Measurements from ENCODE around the gene KIFBP.
"Not testable (repeated sequence)": the region's sequence is repeated elsewhere in the genome, so short reads cannot be mapped to it uniquely, and the experiment has no call there.

KIFBP gene

GRCh38 chr10:69010151-69010640 lies 21.6 kb downstream of the KIFBP start:
- no peak overlapping the region for H3K27ac ChIP-seq (ENCODE audit: insufficient read depth in 1 of 2, low read depth in 1 of 2, low read length in 2 of 2, poor library complexity in 1 of 2, severe bottlenecking in 2 of 2)
- no peaks in the 10 kb centered on the region for H3K27me3 ChIP-seq (replicated peaks in 2 of 5; ENCODE audit: control insufficient read depth in 4 of 5, insufficient read depth in 5 of 5, low read length in 4 of 5)
- H3K4me1 ChIP-seq (ENCODE audit: control extremely low read depth in 1 of 4, control insufficient read depth in 4 of 4, insufficient read depth in 4 of 4, low read length in 3 of 4) = peaks cover 0 to 8% (median 1%) of the 10 kb centered on the region in 4 experiments
- no peak overlapping the region for H3K4me3 ChIP-seq (ENCODE audit: control insufficient read depth in 1 of 7, extremely low read depth in 1 of 7, insufficient read depth in 4 of 7, low read depth in 2 of 7, low read length in 6 of 7)
- peaks cover 14 to 51% (median 34%) of the 10 kb centered on the region in 4 experiments for H3K36me3 ChIP-seq (ENCODE audit: control insufficient read depth in 4 of 4, insufficient read depth in 4 of 4, low read length in 3 of 4)
- CTCF ChIA-PET = interaction anchor here (0.8 to 1.6 kb wide), 6 partner anchors 11 to 85 kb away, joined by 3 to 6 read pairs (median 4); no protein-coding TSS in a partner anchor
- H3K9me3 ChIP-seq (ENCODE audit: control extremely low read depth in 1 of 5, control insufficient read depth in 4 of 5, insufficient read depth in 2 of 5, low read depth in 1 of 5, low read length in 4 of 5) = no peaks in the 10 kb centered on the region
- POLR2A ChIA-PET = no interaction called here
- DNase-seq = no peak
- WGBS (ENCODE audit: insufficient coverage) = no CpG with 5 or more reads among the region's 1 CpG

DNA sequence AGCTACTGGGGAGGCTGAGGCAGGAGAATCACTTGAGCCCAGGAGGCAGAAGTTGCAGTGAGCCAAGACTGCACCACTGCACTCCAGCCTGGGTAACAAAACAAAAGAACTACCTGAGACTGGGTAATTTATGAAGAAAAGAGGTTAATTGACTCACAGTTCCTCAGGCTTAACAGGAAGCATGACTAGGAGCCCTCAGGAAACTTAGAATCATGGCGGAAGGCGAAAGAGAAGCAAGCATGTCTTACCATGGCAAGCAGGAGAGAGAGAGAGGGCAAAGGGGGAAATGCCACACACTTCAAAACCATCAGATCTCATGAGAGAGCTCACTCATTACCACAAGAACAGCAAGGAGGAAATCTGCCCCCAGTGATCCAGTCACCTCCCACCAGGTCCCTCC lies 24.2 kb downstream of the KIFBP start:
- H3K27ac ChIP-seq (ENCODE audit: insufficient read depth in 1 of 2, low read depth in 1 of 2, low read length in 2 of 2, poor library complexity in 1 of 2, severe bottlenecking in 2 of 2); POLR2A ChIA-PET: not testable (repeated sequence)
- no CpG with 5 or more reads among the region's 2 CpGs for WGBS (ENCODE audit: insufficient coverage)

DNA sequence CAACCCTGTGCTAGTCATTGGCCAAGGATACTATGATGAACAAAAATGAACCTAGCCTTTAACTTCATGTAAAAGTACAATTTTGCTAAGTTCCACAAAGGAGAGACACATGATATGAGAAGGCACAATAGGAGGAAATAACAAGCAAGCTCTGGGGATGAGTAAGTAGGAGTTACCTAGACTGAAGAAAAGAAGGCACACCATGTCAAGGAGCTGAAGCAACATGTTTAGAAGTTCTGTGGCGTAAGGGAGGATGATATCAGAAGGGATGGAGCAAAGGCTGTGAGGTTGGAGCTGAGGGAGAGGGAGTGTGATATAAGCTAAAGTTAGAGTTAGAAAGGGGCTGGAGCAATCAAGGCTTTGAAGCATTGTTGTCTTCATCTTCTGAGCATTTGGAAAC lies 25.6 kb downstream of the KIFBP start:
- CTCF ChIA-PET = interaction anchor here (3.6 to 4.4 kb wide), 2 partner anchors 9 to 79 kb away, joined by 14 to 22 read pairs; no protein-coding TSS in a partner anchor
- Histone ChIP-seq H3K4me3 (ENCODE audit: control insufficient read depth in 1 of 7, extremely low read depth in 1 of 7, insufficient read depth in 4 of 7, low read depth in 2 of 7, low read length in 6 of 7) (no peak overlapping the region), H3K4me1 (ENCODE audit: control extremely low read depth in 1 of 4, control insufficient read depth in 4 of 4, insufficient read depth in 4 of 4, low read length in 3 of 4) (peaks cover 0 to 3% (median 0%) of the 10 kb centered on the region in 4 experiments), H3K9me3 (ENCODE audit: control extremely low read depth in 1 of 5, control insufficient read depth in 4 of 5, insufficient read depth in 2 of 5, low read depth in 1 of 5, low read length in 4 of 5) (no peaks in the 10 kb centered on the region), H3K27ac (ENCODE audit: insufficient read depth in 1 of 2, low read depth in 1 of 2, low read length in 2 of 2, poor library complexity in 1 of 2, severe bottlenecking in 2 of 2) (no peak overlapping the region), H3K36me3 (ENCODE audit: control insufficient read depth in 4 of 4, insufficient read depth in 4 of 4, low read length in 3 of 4) (peaks cover 22 to 58% (median 34%) of the 10 kb centered on the region in 4 experiments), H3K27me3 (replicated peaks in 2 of 5; ENCODE audit: control insufficient read depth in 4 of 5, insufficient read depth in 5 of 5, low read length in 4 of 5) (no peaks in the 10 kb centered on the region)
- 100% methylated on average over 1 of the region's 1 CpG for WGBS (ENCODE audit: insufficient coverage)
- POLR2A ChIA-PET = no interaction called here
- no peak for DNase-seq

More for the DNA sequence above, 24.2 kb downstream of the KIFBP start:
- H3K36me3 ChIP-seq (ENCODE audit: control insufficient read depth in 4 of 4, insufficient read depth in 4 of 4, low read length in 3 of 4) = peaks cover 19 to 60% (median 34%) of the 10 kb centered on the region in 4 experiments
- not testable (repeated sequence) for H3K4me1 ChIP-seq (ENCODE audit: control extremely low read depth in 1 of 4, control insufficient read depth in 4 of 4, insufficient read depth in 4 of 4, low read length in 3 of 4); H3K9me3 ChIP-seq (ENCODE audit: control extremely low read depth in 1 of 5, control insufficient read depth in 4 of 5, insufficient read depth in 2 of 5, low read depth in 1 of 5, low read length in 4 of 5); H3K27me3 ChIP-seq (replicated peaks in 2 of 5; ENCODE audit: control insufficient read depth in 4 of 5, insufficient read depth in 5 of 5, low read length in 4 of 5); H3K4me3 ChIP-seq (ENCODE audit: control insufficient read depth in 1 of 7, extremely low read depth in 1 of 7, insufficient read depth in 4 of 7, low read depth in 2 of 7, low read length in 6 of 7)
- CTCF ChIA-PET = interaction anchor here (3.6 kb wide), 1 partner anchor 80 kb away, joined by 14 read pairs; no protein-coding TSS in a partner anchor
- peak in 2 of 3 donors; percentile 7 to 21 for DNase-seq

GRCh38 chr10:69018613-69019012 lies 30.0 kb downstream of the KIFBP start:
- Histone ChIP-seq H3K36me3 (ENCODE audit: control insufficient read depth in 4 of 4, insufficient read depth in 4 of 4, low read length in 3 of 4) (peaks cover 11 to 31% (median 19%) of the 10 kb centered on the region in 4 experiments), H3K27ac (ENCODE audit: insufficient read depth in 1 of 2, low read depth in 1 of 2, low read length in 2 of 2, poor library complexity in 1 of 2, severe bottlenecking in 2 of 2) (no peak overlapping the region), H3K9me3 (ENCODE audit: control extremely low read depth in 1 of 5, control insufficient read depth in 4 of 5, insufficient read depth in 2 of 5, low read depth in 1 of 5, low read length in 4 of 5) (no peaks in the 10 kb centered on the region), H3K4me1 (ENCODE audit: control extremely low read depth in 1 of 4, control insufficient read depth in 4 of 4, insufficient read depth in 4 of 4, low read length in 3 of 4) (no peaks in the 10 kb centered on the region), H3K27me3 (replicated peaks in 2 of 5; ENCODE audit: control insufficient read depth in 4 of 5, insufficient read depth in 5 of 5, low read length in 4 of 5) (no peaks in the 10 kb centered on the region), H3K4me3 (ENCODE audit: control insufficient read depth in 1 of 7, extremely low read depth in 1 of 7, insufficient read depth in 4 of 7, low read depth in 2 of 7, low read length in 6 of 7) (no peak overlapping the region)
- ChIA-PET POLR2A (no interaction called here), CTCF (no interaction called here)
- WGBS (ENCODE audit: insufficient coverage) = 71% methylated on average over 2 of the region's 3 CpGs
- DNase-seq = no peak

- H3K27ac ChIP-seq (ENCODE audit: insufficient read depth in 1 of 2, low read depth in 1 of 2, low read length in 2 of 2, poor library complexity in 1 of 2, severe bottlenecking in 2 of 2) = no peak overlapping the region
- DNase-seq = no peak
- peaks cover 2 to 3% (median 3%) of the 10 kb centered on the region in 4 experiments for H3K4me1 ChIP-seq (ENCODE audit: control extremely low read depth in 1 of 4, control insufficient read depth in 4 of 4, insufficient read depth in 4 of 4, low read length in 3 of 4)
- no peaks in the 10 kb centered on the region for H3K27me3 ChIP-seq (replicated peaks in 2 of 5; ENCODE audit: control insufficient read depth in 4 of 5, insufficient read depth in 5 of 5, low read length in 4 of 5)
- no peak overlapping the region for H3K4me3 ChIP-seq (ENCODE audit: control insufficient read depth in 1 of 7, extremely low read depth in 1 of 7, insufficient read depth in 4 of 7, low read depth in 2 of 7, low read length in 6 of 7)
- peaks cover 0 to 3% (median 3%) of the 10 kb centered on the region in 4 experiments for H3K36me3 ChIP-seq (ENCODE audit: control insufficient read depth in 4 of 4, insufficient read depth in 4 of 4, low read length in 3 of 4)
- POLR2A ChIA-PET = no interaction called here
- WGBS (ENCODE audit: insufficient coverage) = 98% methylated on average over 16 of the region's 19 CpGs
- CTCF ChIA-PET = no interaction called here
- no peaks in the 10 kb centered on the region for H3K9me3 ChIP-seq (ENCODE audit: control extremely low read depth in 1 of 5, control insufficient read depth in 4 of 5, insufficient read depth in 2 of 5, low read depth in 1 of 5, low read length in 4 of 5)
Observed at GRCh38 chr10:69022611-69023010, 34.0 kb downstream of the KIFBP start.

- ChIA-PET POLR2A (no interaction called here), CTCF (no interaction called here)
- no peaks in the 10 kb centered on the region for H3K36me3 ChIP-seq (ENCODE audit: control insufficient read depth in 4 of 4, insufficient read depth in 4 of 4, low read length in 3 of 4)
Observed at GRCh38 chr10:69025370-69025896, 36.8 kb downstream of the KIFBP start.

GRCh38 chr10:69033256-69033655 lies 44.7 kb downstream of the KIFBP start:
- no peak for DNase-seq
- ChIA-PET POLR2A (no interaction called here), CTCF (no interaction called here)
- H3K9me3 ChIP-seq (ENCODE audit: control extremely low read depth in 1 of 5, control insufficient read depth in 4 of 5, insufficient read depth in 2 of 5, low read depth in 1 of 5, low read length in 4 of 5) = peaks cover 0 to 5% (median 0%) of the 10 kb centered on the region in 5 experiments
- H3K27ac ChIP-seq (ENCODE audit: insufficient read depth in 1 of 2, low read depth in 1 of 2, low read length in 2 of 2, poor library complexity in 1 of 2, severe bottlenecking in 2 of 2) = no peak overlapping the region
- WGBS (ENCODE audit: insufficient coverage) = 100% methylated on average over 3 of the region's 4 CpGs
- no peak overlapping the region for H3K4me3 ChIP-seq (ENCODE audit: control insufficient read depth in 1 of 7, extremely low read depth in 1 of 7, insufficient read depth in 4 of 7, low read depth in 2 of 7, low read length in 6 of 7)
- H3K27me3 ChIP-seq (replicated peaks in 2 of 5; ENCODE audit: control insufficient read depth in 4 of 5, insufficient read depth in 5 of 5, low read length in 4 of 5) = no peaks in the 10 kb centered on the region
- no peaks in the 10 kb centered on the region for H3K4me1 ChIP-seq (ENCODE audit: control extremely low read depth in 1 of 4, control insufficient read depth in 4 of 4, insufficient read depth in 4 of 4, low read length in 3 of 4)
- H3K36me3 ChIP-seq (ENCODE audit: control insufficient read depth in 4 of 4, insufficient read depth in 4 of 4, low read length in 3 of 4) = no peaks in the 10 kb centered on the region

More at GRCh38 chr10:69025370-69025896, 36.8 kb downstream of the KIFBP start:
- peaks cover 2 to 6% (median 4%) of the 10 kb centered on the region in 4 experiments for H3K4me1 ChIP-seq (ENCODE audit: control extremely low read depth in 1 of 4, control insufficient read depth in 4 of 4, insufficient read depth in 4 of 4, low read length in 3 of 4)
- H3K27me3 ChIP-seq (replicated peaks in 2 of 5; ENCODE audit: control insufficient read depth in 4 of 5, insufficient read depth in 5 of 5, low read length in 4 of 5) = no peaks in the 10 kb centered on the region
- H3K4me3 ChIP-seq (ENCODE audit: control insufficient read depth in 1 of 7, extremely low read depth in 1 of 7, insufficient read depth in 4 of 7, low read depth in 2 of 7, low read length in 6 of 7) = no peak overlapping the region
- H3K9me3 ChIP-seq (ENCODE audit: control extremely low read depth in 1 of 5, control insufficient read depth in 4 of 5, insufficient read depth in 2 of 5, low read depth in 1 of 5, low read length in 4 of 5) = peaks cover 0 to 5% (median 0%) of the 10 kb centered on the region in 5 experiments
- 100% methylated on average over 1 of the region's 4 CpGs for WGBS (ENCODE audit: insufficient coverage)
- no peak overlapping the region for H3K27ac ChIP-seq (ENCODE audit: insufficient read depth in 1 of 2, low read depth in 1 of 2, low read length in 2 of 2, poor library complexity in 1 of 2, severe bottlenecking in 2 of 2)
- DNase-seq = no peak
